Measurements from ENCODE around the gene FAM234B. TPM values are rescaled to one million over a fixed set of nuclear protein-coding genes. Genes with fewer than 3 reads are reported as not detected.
"Not testable (repeated sequence)": the region's sequence is repeated elsewhere in the genome, so short reads cannot be mapped to it uniquely, and the experiment has no call there.

The FAM234B gene
- total RNA-seq, 2 experiments from 2014 or later = 4.7 to 5.0 TPM

DNA sequence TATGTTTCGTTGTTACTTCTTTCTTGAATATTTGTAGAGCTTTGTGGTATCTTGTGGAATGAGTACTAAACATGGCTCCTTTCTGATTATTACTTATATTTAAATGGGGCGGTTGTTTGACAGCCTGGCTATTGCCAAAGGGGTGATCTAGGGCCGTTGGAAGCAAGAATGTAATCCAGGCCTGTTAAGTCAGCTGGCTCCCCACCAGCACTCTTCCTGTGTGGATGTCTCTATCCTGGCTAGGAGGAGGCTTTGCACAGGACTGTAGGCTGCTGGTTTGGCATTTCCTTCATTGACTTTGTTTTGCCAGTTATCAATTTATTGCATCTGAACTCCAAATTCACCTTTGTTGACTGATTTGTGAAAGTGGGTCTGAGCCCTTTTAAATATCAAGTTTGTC, 5.6 kb downstream of the FAM234B start:
- CTCF ChIA-PET = interaction anchor here (0.9 kb wide), 1 partner anchor 163 kb away, joined by 3 read pairs; no protein-coding TSS in a partner anchor
- no peak for ATAC-seq
- H3K4me1 Mint-ChIP-seq = peaks cover 18% of the 10 kb centered on the region

DNA sequence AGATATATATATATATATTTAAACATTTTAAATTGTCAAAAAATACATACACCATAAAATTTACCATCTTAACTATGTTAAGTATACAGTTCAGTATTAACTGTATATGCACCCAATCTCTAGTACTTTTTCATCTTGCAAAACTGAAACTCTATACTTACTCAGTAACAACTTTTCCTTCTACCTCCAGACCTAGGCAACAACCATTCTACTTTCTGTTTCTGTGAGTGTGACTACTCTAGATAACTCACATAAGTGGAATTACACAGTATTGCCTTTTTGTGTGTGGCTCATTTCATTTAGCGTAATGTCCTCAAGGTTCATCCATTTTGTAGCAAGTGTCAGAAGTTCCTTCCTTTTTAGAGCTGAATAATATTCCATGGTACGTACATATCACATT, 8.2 kb downstream of the FAM234B start:
- CTCF ChIA-PET = interaction anchor here (1.1 to 1.4 kb wide), 3 partner anchors 18 to 263 kb away, joined by 3 to 5 read pairs (median 3); no protein-coding TSS in a partner anchor
- no peak overlapping the region for H3K27ac Mint-ChIP-seq
- H3K4me1 Mint-ChIP-seq = peaks cover 6% of the 10 kb centered on the region
- no peaks in the 10 kb centered on the region for H3K27me3 Mint-ChIP-seq
- no peak for DNase-seq
- H3K4me3 Mint-ChIP-seq = no peak overlapping the region
- no peak for ATAC-seq
- H3K9me3 Mint-ChIP-seq (ENCODE audit: low read depth) = peaks cover 9% of the 10 kb centered on the region
- peaks cover 9% of the 10 kb centered on the region for H3K36me3 Mint-ChIP-seq

More for the DNA sequence above, 5.6 kb downstream of the FAM234B start:
- H3K27ac Mint-ChIP-seq = no peak overlapping the region
- peaks cover 9% of the 10 kb centered on the region for H3K9me3 Mint-ChIP-seq (ENCODE audit: low read depth)
- no peak overlapping the region for H3K4me3 Mint-ChIP-seq
- peaks cover 9% of the 10 kb centered on the region for H3K36me3 Mint-ChIP-seq
- no peaks in the 10 kb centered on the region for H3K27me3 Mint-ChIP-seq
- no peak for DNase-seq

DNA sequence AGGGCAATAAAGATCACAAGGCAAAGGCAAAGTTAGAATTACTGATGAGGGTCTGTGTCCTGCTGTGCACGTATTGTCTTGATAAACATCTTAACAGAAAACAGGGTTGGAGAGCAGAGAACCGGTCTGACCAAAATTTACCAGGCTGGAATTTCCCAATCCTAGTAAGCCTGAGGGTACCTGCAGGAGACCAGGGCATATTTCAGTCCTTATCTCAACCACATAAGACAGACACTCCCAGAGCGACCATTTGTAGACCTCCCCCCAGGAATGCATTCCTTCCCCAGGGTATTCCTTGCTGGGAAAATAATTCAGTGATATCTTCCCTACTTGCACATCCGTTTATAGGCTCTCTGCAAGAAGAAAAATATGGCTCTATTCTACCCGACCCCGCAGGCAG, 9.4 kb downstream of the FAM234B start:
- H3K27ac Mint-ChIP-seq; CTCF ChIA-PET; H3K4me1 Mint-ChIP-seq; H3K9me3 Mint-ChIP-seq (ENCODE audit: low read depth); H3K27me3 Mint-ChIP-seq; H3K36me3 Mint-ChIP-seq; H3K4me3 Mint-ChIP-seq; ATAC-seq; DNase-seq: not testable (repeated sequence)

DNA sequence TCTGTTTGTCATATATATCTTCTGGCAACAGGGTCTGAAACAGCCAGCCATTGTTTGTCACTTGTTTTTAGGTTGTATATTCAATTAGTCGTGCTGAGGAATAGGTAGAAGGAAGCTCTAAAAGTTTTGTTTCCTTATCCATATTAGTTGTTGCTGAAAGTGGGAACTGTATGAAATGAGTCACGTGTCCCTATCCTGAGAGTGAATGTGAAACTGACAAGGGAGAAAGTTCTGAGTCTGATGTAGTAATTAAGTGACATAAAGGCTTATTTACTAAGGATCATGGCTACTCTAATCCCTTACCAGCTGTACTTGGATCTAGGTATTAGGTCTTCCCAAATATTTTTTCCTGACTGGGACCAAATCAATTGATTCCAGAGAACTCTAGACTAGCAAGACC, 16.4 kb downstream of the FAM234B start:
- Mint-ChIP-seq H3K4me1 (no peaks in the 10 kb centered on the region), H3K36me3 (no peaks in the 10 kb centered on the region), H3K4me3 (no peak overlapping the region), H3K27me3 (no peaks in the 10 kb centered on the region), H3K9me3 (ENCODE audit: low read depth) (no peaks in the 10 kb centered on the region), H3K27ac (no peak overlapping the region)
- DNase-seq = no peak
- no peak for ATAC-seq
- CTCF ChIA-PET = no interaction called here

DNA sequence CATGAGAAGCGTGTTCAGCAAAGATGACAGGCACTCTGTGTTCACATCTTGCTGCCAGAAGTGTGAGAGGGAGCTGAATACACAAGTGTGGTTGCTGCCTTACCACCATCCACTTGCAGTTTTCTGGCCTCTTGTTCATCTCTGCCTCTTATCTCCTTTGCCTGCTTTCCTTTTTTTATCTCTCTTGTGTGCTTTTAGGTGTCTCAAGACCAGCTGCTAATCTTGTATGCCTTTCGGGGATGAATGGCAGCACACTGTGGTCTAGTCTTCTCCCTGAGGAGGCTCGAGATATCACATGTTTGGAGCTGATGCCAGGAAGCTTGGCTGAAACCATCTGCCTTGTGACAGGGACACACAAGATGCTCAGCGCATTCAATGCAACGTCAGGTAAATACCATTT, 17.2 kb downstream of the FAM234B start:
- Mint-ChIP-seq H3K27ac (no peak overlapping the region), H3K4me3 (no peak overlapping the region), H3K27me3 (no peaks in the 10 kb centered on the region), H3K36me3 (no peaks in the 10 kb centered on the region), H3K9me3 (ENCODE audit: low read depth) (no peaks in the 10 kb centered on the region), H3K4me1 (no peaks in the 10 kb centered on the region)
- CTCF ChIA-PET = no interaction called here
- DNase-seq = no peak
- no peak for ATAC-seq

DNA sequence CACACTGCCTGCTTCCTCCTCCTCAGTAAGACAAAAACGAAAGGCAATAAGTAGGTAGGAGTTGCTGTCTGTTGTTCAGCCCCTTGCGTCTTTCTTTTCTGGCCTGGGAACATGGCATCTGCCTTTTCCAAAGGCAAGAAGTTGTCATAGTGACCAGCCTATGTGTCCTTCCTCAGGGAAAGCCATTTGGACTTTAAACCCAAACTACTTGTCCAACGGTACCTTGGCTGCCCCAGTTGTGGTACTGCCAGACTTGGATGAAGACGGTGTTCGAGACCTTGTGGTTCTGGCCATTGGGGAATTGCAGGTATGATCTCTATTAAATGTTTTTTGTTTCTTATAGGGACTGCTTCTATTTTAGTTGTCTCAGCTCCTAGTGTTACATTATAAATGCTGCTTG, 18.5 kb downstream of the FAM234B start:
- ATAC-seq (no peak), DNase-seq (no peak)
- CTCF ChIA-PET = no interaction called here
- peaks cover 7% of the 10 kb centered on the region for H3K4me1 Mint-ChIP-seq
- H3K9me3 Mint-ChIP-seq (ENCODE audit: low read depth) = no peaks in the 10 kb centered on the region
- no peak overlapping the region for H3K4me3 Mint-ChIP-seq
- H3K27ac Mint-ChIP-seq = no peak overlapping the region
- H3K36me3 Mint-ChIP-seq = no peaks in the 10 kb centered on the region
- no peaks in the 10 kb centered on the region for H3K27me3 Mint-ChIP-seq

DNA sequence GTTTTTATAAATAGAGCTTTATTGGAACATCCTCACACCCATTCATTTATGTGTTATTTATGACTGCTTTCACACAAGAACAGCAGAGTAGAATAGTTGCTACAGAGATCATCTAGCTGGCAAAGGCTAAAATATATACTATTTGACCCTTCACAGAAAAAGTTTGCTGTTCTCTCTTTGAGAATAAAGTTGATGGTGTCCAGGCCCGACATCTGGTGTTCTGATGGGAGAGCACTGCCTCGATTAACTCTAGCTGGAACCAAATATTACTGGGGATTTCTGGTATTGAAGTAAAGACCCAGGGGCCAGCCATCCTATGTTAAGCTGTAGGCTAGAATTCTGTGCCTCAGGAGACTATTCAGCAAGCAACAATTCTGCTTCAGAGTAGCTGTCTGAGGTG, 21.8 kb downstream of the FAM234B start:
- H3K4me3 Mint-ChIP-seq = no peak overlapping the region
- no peaks in the 10 kb centered on the region for H3K9me3 Mint-ChIP-seq (ENCODE audit: low read depth)
- H3K27ac Mint-ChIP-seq = no peak overlapping the region
- DNase-seq = no peak
- peaks cover 7% of the 10 kb centered on the region for H3K4me1 Mint-ChIP-seq
- H3K27me3 Mint-ChIP-seq = no peaks in the 10 kb centered on the region
- ATAC-seq = no peak
- peaks cover 3% of the 10 kb centered on the region for H3K36me3 Mint-ChIP-seq
- CTCF ChIA-PET = no interaction called here

DNA sequence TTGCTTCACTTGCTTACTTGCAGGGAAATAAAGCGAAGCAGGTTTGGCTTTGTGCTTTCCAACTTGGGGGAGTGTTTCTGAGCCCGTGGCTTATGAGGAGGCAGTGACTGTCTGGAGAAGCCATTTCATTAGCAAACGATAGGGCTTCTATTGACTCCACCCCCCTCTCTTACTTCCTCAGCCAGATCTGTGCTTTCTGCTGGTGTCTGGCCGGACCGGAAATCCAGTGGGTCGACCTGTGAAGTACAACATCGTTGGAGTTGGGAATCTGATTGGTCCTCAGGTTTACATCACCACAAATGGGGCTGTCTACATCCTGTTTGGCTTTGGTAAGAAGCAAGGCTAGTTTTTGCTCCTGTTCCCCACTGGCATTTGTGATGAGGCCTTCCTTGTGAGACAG, 22.3 kb downstream of the FAM234B start:
- Mint-ChIP-seq H3K4me1 (peaks cover 7% of the 10 kb centered on the region), H3K9me3 (ENCODE audit: low read depth) (no peaks in the 10 kb centered on the region), H3K27me3 (no peaks in the 10 kb centered on the region), H3K36me3 (peaks cover 3% of the 10 kb centered on the region), H3K4me3 (no peak overlapping the region), H3K27ac (no peak overlapping the region)
- CTCF ChIA-PET = no interaction called here
- ATAC-seq (no peak), DNase-seq (no peak)

DNA sequence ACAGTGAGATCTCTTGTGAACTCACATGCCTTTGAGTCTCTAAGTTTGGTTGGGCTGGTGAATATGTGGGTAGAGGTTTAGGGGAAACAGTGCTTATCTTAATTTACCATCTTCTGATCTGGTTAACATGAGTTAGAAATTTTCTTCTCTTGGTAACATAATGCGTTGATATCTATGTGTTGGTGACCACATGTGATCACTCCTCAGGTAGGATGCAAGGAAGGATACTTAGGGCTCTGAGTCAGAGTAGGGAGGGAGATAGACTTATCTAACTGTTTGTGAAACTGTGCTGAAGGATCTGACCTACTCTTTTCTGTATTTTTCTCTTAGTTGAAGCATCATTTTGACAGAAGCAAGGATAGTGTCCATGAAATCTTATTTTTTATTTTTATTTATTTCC, 23.1 kb downstream of the FAM234B start:
- no peaks in the 10 kb centered on the region for H3K27me3 Mint-ChIP-seq
- peaks cover 3% of the 10 kb centered on the region for H3K36me3 Mint-ChIP-seq
- peak; percentile 60 for ATAC-seq
- no peak overlapping the region for H3K27ac Mint-ChIP-seq
- peaks cover 7% of the 10 kb centered on the region for H3K4me1 Mint-ChIP-seq
- H3K4me3 Mint-ChIP-seq = no peak overlapping the region
- no peaks in the 10 kb centered on the region for H3K9me3 Mint-ChIP-seq (ENCODE audit: low read depth)
- CTCF ChIA-PET = no interaction called here
- DNase-seq = no peak

DNA sequence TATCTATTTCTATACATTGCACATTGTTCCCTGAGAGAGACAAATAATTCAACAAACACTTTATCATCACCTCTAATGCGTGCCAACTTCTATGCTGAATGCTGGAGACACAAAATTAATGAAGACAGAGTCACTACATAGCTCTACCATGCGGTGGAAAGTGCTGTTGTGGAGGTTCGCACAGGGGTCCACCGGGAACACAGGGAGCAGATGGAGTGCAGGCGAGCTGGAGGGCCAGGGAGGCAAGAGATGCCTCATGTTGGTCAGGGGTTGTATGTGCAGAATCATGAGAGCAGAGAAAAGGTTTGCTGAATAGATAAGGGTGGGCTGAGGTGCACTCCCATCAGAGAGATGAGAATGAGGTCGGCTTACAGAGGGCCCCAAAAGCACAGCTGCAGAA, 25.2 kb downstream of the FAM234B start:
- peaks cover 3% of the 10 kb centered on the region for H3K36me3 Mint-ChIP-seq
- H3K4me3 Mint-ChIP-seq = no peak overlapping the region
- CTCF ChIA-PET = interaction anchor here (0.8 to 1.2 kb wide), 2 partner anchors 23 to 142 kb away, joined by 3 read pairs; no protein-coding TSS in a partner anchor
- no peak overlapping the region for H3K27ac Mint-ChIP-seq
- ATAC-seq (no peak), DNase-seq (no peak)
- no peaks in the 10 kb centered on the region for H3K27me3 Mint-ChIP-seq
- no peaks in the 10 kb centered on the region for H3K9me3 Mint-ChIP-seq (ENCODE audit: low read depth)
- H3K4me1 Mint-ChIP-seq = peaks cover 7% of the 10 kb centered on the region

DNA sequence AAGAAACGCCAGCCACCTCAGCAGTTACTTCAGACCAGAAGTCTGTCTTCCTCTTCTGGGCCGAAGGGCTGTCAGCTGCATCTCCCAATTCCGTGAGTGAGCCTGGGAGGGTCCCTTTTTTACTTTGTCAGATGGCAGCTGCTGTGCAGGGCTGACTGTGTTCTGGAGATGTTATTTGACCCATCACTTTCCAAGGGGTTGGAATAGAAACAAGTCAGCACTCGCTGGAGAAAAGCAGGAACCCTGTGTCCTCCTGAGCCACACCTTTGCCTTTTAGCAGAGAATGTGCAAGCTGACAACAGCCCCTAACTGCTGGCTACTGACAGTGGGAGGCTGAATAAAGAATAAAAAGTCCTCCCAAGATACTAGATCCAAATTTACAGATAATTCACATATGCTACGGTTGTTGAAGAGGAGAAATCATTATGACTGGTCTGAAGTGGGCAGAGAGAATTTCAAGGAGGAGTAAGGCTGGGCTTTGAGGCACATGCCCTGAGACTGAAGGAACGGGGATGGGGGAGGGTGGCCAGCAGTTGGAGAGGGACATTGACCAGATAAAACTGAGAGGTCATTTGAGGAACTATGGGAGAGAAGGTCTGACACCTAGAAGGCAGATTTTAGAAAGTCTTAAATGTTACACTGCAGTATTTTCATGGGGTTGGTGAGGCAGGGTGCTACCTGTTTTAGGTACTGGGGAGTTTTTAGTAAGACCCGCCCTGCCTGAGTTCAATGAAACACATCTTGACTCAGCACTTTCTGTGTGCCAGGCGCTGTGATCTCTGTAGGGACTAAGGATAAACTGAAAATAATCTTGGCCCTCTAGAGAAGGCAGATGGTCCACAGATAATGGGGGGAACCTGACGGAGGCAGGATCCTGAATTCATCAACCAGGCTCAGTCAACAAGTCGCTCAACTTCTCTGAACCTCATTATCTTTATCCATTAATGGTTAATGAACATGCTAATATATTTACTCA, 27.4 kb downstream of the FAM234B start:
- Mint-ChIP-seq H3K27ac (no peak overlapping the region), H3K36me3 (peaks cover 5% of the 10 kb centered on the region), H3K4me1 (peaks cover 7% of the 10 kb centered on the region), H3K4me3 (no peak overlapping the region), H3K9me3 (ENCODE audit: low read depth) (no peaks in the 10 kb centered on the region), H3K27me3 (no peaks in the 10 kb centered on the region)
- CTCF ChIA-PET = no interaction called here
- no peak for DNase-seq
- no peak for ATAC-seq

DNA sequence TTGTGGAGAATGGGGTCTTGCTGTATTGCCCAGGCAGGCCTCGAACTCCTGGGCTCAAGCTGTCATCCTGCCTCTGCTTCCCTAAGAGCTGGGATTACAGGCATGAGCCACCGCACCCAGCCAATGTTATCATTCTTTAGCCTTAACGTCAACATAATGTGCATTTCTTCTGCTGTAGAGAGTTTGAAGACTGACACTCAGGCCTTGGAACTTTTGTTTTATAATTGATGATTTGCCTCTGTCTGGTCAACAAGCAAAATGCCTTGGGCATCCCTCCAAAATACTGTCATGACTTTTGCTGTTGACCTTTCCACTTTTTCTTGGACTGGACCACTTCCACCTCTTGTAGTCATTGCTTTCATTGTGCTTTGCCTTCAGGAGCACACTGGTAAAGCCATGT, 29.0 kb downstream of the FAM234B start:
- Mint-ChIP-seq H3K36me3 (peaks cover 7% of the 10 kb centered on the region), H3K9me3 (ENCODE audit: low read depth) (no peaks in the 10 kb centered on the region), H3K27ac (no peak overlapping the region), H3K27me3 (no peaks in the 10 kb centered on the region), H3K4me3 (no peak overlapping the region), H3K4me1 (no peaks in the 10 kb centered on the region)
- DNase-seq (no peak), ATAC-seq (no peak)
- CTCF ChIA-PET = no interaction called here

DNA sequence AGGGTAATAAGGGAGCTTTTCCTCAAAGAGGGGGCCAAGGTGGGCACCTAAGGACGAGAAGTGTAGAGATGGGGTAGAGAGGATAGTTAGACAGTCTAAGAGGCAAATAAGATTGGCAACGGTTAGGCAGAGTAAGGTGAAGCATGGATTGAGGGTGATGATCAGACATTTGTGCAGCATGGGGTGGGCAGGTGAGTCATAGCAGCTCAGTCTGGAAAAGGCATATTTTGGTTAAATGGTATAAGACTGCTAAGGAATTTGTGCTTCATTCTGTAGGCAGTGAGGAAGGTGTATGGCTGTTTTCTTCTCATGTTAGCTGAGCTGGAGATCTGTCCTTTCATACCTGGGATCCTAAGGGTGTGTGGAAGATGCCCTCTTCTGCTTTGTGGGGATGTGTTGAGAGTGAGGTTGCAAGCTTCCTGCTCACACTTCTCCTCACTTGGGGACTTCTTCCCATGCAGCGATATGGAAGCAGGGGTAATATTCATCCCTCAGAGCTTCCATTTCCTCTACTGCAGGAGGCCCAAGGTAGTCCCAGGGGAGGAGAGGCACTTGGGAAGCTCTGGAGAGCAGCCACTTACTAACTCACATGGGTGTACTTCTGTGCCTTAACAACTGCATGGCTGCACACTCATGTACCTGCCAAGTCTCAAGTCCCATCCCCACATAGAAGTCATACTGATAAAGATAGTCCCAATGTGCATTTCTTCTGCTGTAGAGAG, 30.4 kb downstream of the FAM234B start:
- Mint-ChIP-seq H3K4me3 (no peak overlapping the region), H3K4me1 (no peaks in the 10 kb centered on the region), H3K27ac (no peak overlapping the region), H3K36me3 (peaks cover 6% of the 10 kb centered on the region), H3K27me3 (no peaks in the 10 kb centered on the region), H3K9me3 (ENCODE audit: low read depth) (no peaks in the 10 kb centered on the region)
- CTCF ChIA-PET = no interaction called here
- DNase-seq (no peak), ATAC-seq (no peak)

DNA sequence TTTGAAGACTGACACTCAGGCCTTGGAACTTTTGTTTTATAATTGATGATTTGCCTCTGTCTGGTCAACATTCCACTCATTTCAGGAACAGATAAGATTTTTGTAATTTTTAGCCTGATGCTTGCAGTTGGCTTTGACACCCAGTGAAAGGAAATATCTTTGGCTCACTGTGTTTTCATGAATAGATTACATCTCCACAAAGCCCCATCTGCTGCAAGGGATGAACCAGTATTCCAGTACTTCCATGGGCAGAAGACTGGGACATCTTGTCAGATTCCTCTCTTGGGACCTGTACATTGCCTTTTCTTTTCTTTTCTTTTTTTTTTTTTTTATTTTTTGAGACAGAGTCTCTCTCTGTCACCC, 30.9 kb downstream of the FAM234B start:
- Mint-ChIP-seq H3K4me3 (no peak overlapping the region), H3K9me3 (ENCODE audit: low read depth) (no peaks in the 10 kb centered on the region), H3K27me3 (no peaks in the 10 kb centered on the region), H3K4me1 (no peaks in the 10 kb centered on the region), H3K27ac (no peak overlapping the region), H3K36me3 (peaks cover 6% of the 10 kb centered on the region)
- no peak for DNase-seq
- CTCF ChIA-PET = no interaction called here
- no peak for ATAC-seq

Measured in activated CD8-positive, alpha-beta memory T cell treated with anti-CD3 and anti-CD28 coated beads, Interleukin-2, amount 10 ng/mL, durations not matched to agents 7 days and 5 days (primary cell).